ENCODE data around the gene PIK3R5.

Gene PIK3R5

GRCh38 chr17:8969901-8970300 lies 4.4 kb upstream of the PIK3R5 start:
- H3K4me1 Mint-ChIP-seq (ENCODE audit: low read depth): peaks cover 48% of the 10 kb centered on the region
- H3K27ac Mint-ChIP-seq: peak overlapping the region; percentile 1
- no peaks in the 10 kb centered on the region for H3K9me3 Mint-ChIP-seq
- H3K36me3 Mint-ChIP-seq (ENCODE audit: low read depth): peaks cover 16% of the 10 kb centered on the region
- no peaks in the 10 kb centered on the region for H3K27me3 Mint-ChIP-seq
- intact Hi-C loops (cut with micrococcal nuclease): loop anchor here (5.0 kb wide), 1 partner anchor 48 kb away; no protein-coding TSS in a partner anchor
- H3K4me3 Mint-ChIP-seq: no peak overlapping the region

- Mint-ChIP-seq H3K36me3 (ENCODE audit: low read depth) (peaks cover 30% of the 10 kb centered on the region), H3K4me3 (no peak overlapping the region), H3K4me1 (ENCODE audit: low read depth) (peaks cover 59% of the 10 kb centered on the region), H3K27me3 (no peaks in the 10 kb centered on the region), H3K27ac (peak overlapping the region; percentile 89), H3K9me3 (no peaks in the 10 kb centered on the region)
- intact Hi-C loops (cut with micrococcal nuclease): loop anchor here (5.0 kb wide), 1 partner anchor 46 kb away; no protein-coding TSS in a partner anchor
These were observed 3.0 kb upstream of the PIK3R5 start for GRCh38 chr17:8968503-8968902.

- no peaks in the 10 kb centered on the region for H3K27me3 Mint-ChIP-seq
- peaks cover 65% of the 10 kb centered on the region for H3K4me1 Mint-ChIP-seq (ENCODE audit: low read depth)
- intact Hi-C loops (cut with micrococcal nuclease): loop anchor here (5.0 kb wide), 1 partner anchor 46 kb away; no protein-coding TSS in a partner anchor
- peak overlapping the region; percentile 30 for H3K4me3 Mint-ChIP-seq
- H3K36me3 Mint-ChIP-seq (ENCODE audit: low read depth): peaks cover 36% of the 10 kb centered on the region
- no peaks in the 10 kb centered on the region for H3K9me3 Mint-ChIP-seq
- peak overlapping the region; percentile 89 for H3K27ac Mint-ChIP-seq
These were observed 2.4 kb upstream of the PIK3R5 start for GRCh38 chr17:8967861-8968260.

- intact Hi-C loops (cut with micrococcal nuclease): loop anchor here (5.0 kb wide), 1 partner anchor 45 kb away; no protein-coding TSS in a partner anchor
- peaks cover 46% of the 10 kb centered on the region for H3K36me3 Mint-ChIP-seq (ENCODE audit: low read depth)
- peak overlapping the region; percentile 89 for H3K27ac Mint-ChIP-seq
- H3K4me3 Mint-ChIP-seq: peak overlapping the region; percentile 98
- no peaks in the 10 kb centered on the region for H3K9me3 Mint-ChIP-seq
- peaks cover 75% of the 10 kb centered on the region for H3K4me1 Mint-ChIP-seq (ENCODE audit: low read depth)
- H3K27me3 Mint-ChIP-seq: no peaks in the 10 kb centered on the region
These were observed 1.4 kb upstream of the PIK3R5 start for GRCh38 chr17:8966926-8967325.

- intact Hi-C loops (cut with micrococcal nuclease): loop anchor here (5.0 kb wide), 1 partner anchor 43 kb away; no protein-coding TSS in a partner anchor
These were observed 610 bp downstream of the PIK3R5 start for GRCh38 chr17:8964801-8965393.

GRCh38 chr17:8963647-8964258 lies 1.8 kb downstream of the PIK3R5 start:
- Mint-ChIP-seq H3K4me1 (ENCODE audit: low read depth) (peaks cover 84% of the 10 kb centered on the region), H3K4me3 (peak overlapping the region; percentile 98), H3K27ac (peak overlapping the region; percentile 89), H3K36me3 (ENCODE audit: low read depth) (peaks cover 77% of the 10 kb centered on the region), H3K9me3 (no peaks in the 10 kb centered on the region), H3K27me3 (no peaks in the 10 kb centered on the region)
- intact Hi-C loops (cut with micrococcal nuclease): no loop called here

More at GRCh38 chr17:8964801-8965393, 610 bp downstream of the PIK3R5 start:
- Mint-ChIP-seq H3K9me3 (no peaks in the 10 kb centered on the region), H3K36me3 (ENCODE audit: low read depth) (peaks cover 66% of the 10 kb centered on the region), H3K27me3 (no peaks in the 10 kb centered on the region), H3K4me3 (peak overlapping the region; percentile 98), H3K27ac (peak overlapping the region; percentile 89), H3K4me1 (ENCODE audit: low read depth) (peaks cover 84% of the 10 kb centered on the region)

- intact Hi-C loops (cut with micrococcal nuclease): no loop called here
- Mint-ChIP-seq H3K27me3 (no peaks in the 10 kb centered on the region), H3K4me3 (peak overlapping the region; percentile 98), H3K36me3 (ENCODE audit: low read depth) (peaks cover 79% of the 10 kb centered on the region), H3K27ac (peak overlapping the region; percentile 89), H3K9me3 (no peaks in the 10 kb centered on the region), H3K4me1 (ENCODE audit: low read depth) (peaks cover 84% of the 10 kb centered on the region)
These were observed 2.5 kb downstream of the PIK3R5 start for GRCh38 chr17:8963014-8963413.

- Mint-ChIP-seq H3K36me3 (ENCODE audit: low read depth) (peaks cover 87% of the 10 kb centered on the region), H3K4me3 (peak overlapping the region; percentile 71), H3K27ac (peak overlapping the region; percentile 59), H3K9me3 (no peaks in the 10 kb centered on the region), H3K27me3 (no peaks in the 10 kb centered on the region), H3K4me1 (ENCODE audit: low read depth) (peaks cover 84% of the 10 kb centered on the region)
- intact Hi-C loops (cut with micrococcal nuclease): no loop called here
These were observed 3.7 kb downstream of the PIK3R5 start for GRCh38 chr17:8961829-8962228.

GRCh38 chr17:8960325-8961140 lies 5.0 kb downstream of the PIK3R5 start:
- Mint-ChIP-seq H3K4me3 (peak overlapping the region; percentile 65), H3K27ac (peak overlapping the region; percentile 59), H3K36me3 (ENCODE audit: low read depth) (peaks cover 100% of the 10 kb centered on the region), H3K4me1 (ENCODE audit: low read depth) (peaks cover 89% of the 10 kb centered on the region), H3K9me3 (no peaks in the 10 kb centered on the region), H3K27me3 (no peaks in the 10 kb centered on the region)
- intact Hi-C loops (cut with micrococcal nuclease): no loop called here

GRCh38 chr17:8959312-8959918 lies 6.1 kb downstream of the PIK3R5 start:
- Mint-ChIP-seq H3K36me3 (ENCODE audit: low read depth) (peaks cover 100% of the 10 kb centered on the region), H3K4me3 (peak overlapping the region; percentile 25), H3K27ac (peak overlapping the region; percentile 59), H3K27me3 (no peaks in the 10 kb centered on the region), H3K4me1 (ENCODE audit: low read depth) (peaks cover 94% of the 10 kb centered on the region), H3K9me3 (no peaks in the 10 kb centered on the region)
- intact Hi-C loops (cut with micrococcal nuclease): no loop called here

- H3K4me1 Mint-ChIP-seq (ENCODE audit: low read depth): peaks cover 97% of the 10 kb centered on the region
- no peak overlapping the region for H3K4me3 Mint-ChIP-seq
- intact Hi-C loops (cut with micrococcal nuclease): no loop called here
- peaks cover 97% of the 10 kb centered on the region for H3K36me3 Mint-ChIP-seq (ENCODE audit: low read depth)
- H3K27ac Mint-ChIP-seq: peak overlapping the region; percentile 74
- no peaks in the 10 kb centered on the region for H3K9me3 Mint-ChIP-seq
- H3K27me3 Mint-ChIP-seq: no peaks in the 10 kb centered on the region
These were observed 7.8 kb downstream of the PIK3R5 start for GRCh38 chr17:8957721-8958120.

GRCh38 chr17:8956465-8956902 lies 9.0 kb downstream of the PIK3R5 start:
- no peaks in the 10 kb centered on the region for H3K27me3 Mint-ChIP-seq
- H3K4me1 Mint-ChIP-seq (ENCODE audit: low read depth): peaks cover 92% of the 10 kb centered on the region
- intact Hi-C loops (cut with micrococcal nuclease): no loop called here
- H3K27ac Mint-ChIP-seq: peak overlapping the region; percentile 74
- H3K36me3 Mint-ChIP-seq (ENCODE audit: low read depth): peaks cover 97% of the 10 kb centered on the region
- peak overlapping the region; percentile 45 for H3K4me3 Mint-ChIP-seq
- H3K9me3 Mint-ChIP-seq: no peaks in the 10 kb centered on the region

GRCh38 chr17:8955021-8955959 lies 10.2 kb downstream of the PIK3R5 start:
- Mint-ChIP-seq H3K27me3 (no peaks in the 10 kb centered on the region), H3K27ac (peak overlapping the region; percentile 74), H3K9me3 (no peaks in the 10 kb centered on the region), H3K4me1 (ENCODE audit: low read depth) (peaks cover 94% of the 10 kb centered on the region), H3K36me3 (ENCODE audit: low read depth) (peaks cover 97% of the 10 kb centered on the region), H3K4me3 (peak overlapping the region; percentile 82)
- intact Hi-C loops (cut with micrococcal nuclease): loop anchor here (2.0 kb wide), 1 partner anchor 32 kb away; no protein-coding TSS in a partner anchor

Measured in dendritic cell treated with granulocyte-macrophage colony-stimulating factor and Interleukin-4, amounts not matched to agents 40 ng/mL and 50 ng/mL, for 4 days (primary cell).